GM12875 (cell line): Measurements from ENCODE around the gene KRTAP13-4.

ENCODE experiments used
- H3K4me3 ChIP-seq: one replicate; pipeline ENCODE4 v1.5.1; 2011; ENCODE audit warnings: low read depth, low read length, control low read depth
- CTCF ChIP-seq: IDR thresholded peaks from 2 replicates; pipeline ENCODE4 v1.5.1; 2011; ENCODE audit warnings: low read depth, mild to moderate bottlenecking, control low read depth, inconsistent platforms, low read length, moderate library complexity, borderline replicate concordance; ENCODE audit not compliant: insufficient read depth

The KRTAP13-4 gene

GRCh38 chr21:30430170-30430655, at the start of gene KRTAP13-4:
KRTAP13-4 (plus strand) TSS chr21:30430220; CDS start chr21:30430276, 56 bp downstream.
- H3K4me3 ChIP-seq: no peak within 1 kb of the TSS
- TF ChIP-seq CTCF: no peak

DNA sequence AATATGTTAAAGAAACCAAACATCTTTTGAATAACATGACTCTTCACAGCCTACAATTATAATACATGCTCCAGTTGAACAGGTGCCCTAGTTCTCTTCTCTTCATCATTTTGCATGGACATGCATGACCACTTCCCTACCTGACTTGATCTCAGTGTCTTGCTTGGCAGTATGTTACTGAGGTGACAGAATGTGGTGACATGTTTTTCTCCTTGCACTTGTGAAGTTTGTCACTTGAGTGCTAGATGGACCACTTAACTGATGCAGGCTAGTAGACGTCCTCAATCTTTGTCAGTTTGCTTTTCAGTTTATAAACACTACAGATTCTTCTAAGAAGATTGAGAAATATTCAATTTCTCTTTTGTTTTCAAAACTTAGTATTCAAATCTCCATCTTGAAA, 47.8 kb upstream of the KRTAP13-4 start:
- H3K4me3 ChIP-seq: no peak overlapping the region
- no peak for TF ChIP-seq CTCF

DNA sequence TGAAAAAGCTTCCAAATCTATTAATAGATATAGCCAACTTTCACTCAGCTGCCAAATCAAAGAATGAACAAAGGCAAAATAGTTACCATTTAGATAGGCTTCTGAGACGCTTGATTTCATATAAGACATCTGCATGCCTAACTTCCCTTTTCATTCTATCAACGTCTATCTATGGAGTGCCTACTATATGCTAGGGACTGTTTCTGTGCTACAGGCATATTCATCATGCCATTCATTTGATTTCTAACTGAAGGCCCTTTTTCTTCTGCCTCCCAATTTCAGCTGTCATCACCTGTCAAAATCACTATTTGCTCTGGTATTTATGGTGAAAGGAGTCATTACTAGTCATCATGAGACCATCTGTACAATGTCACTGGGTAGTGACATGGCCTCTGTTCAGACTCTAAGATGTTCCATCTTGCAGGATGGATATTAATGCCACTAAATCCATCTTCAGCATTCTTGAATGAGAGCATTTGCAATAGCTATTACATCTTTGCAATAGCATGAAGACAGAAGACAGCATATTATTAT, 38.5 kb upstream of the KRTAP13-4 start:
- TF ChIP-seq CTCF: no peak
- no peak overlapping the region for H3K4me3 ChIP-seq

DNA sequence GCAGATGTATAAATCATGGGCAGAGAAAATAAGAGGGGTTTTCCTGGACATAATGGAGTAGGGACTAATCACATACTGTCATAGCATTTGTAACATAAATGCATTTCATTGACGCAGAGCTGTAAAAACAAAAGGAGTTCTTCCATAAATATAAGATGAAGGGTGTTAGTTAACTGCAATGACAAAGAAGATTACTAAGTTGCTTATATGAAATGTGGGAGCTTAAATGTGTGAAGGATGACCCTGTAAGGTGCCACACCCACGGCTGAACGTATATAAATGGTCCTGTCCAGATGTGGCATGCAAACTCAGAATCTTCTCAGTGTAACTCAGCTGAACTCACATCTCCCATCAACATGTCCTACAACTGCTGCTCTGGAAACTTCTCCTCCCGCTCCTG, 34.3 kb upstream of the KRTAP13-4 start, which contains the start of gene KRTAP13-1:
Gene KRTAP13-1, plus strand, starts transcription at position 301 of the 400 bp plus-strand sequence. Its CDS starts 56 bp downstream, at position 357.
- no peak within 1 kb of the TSS for H3K4me3 ChIP-seq
- no peak for TF ChIP-seq CTCF

DNA sequence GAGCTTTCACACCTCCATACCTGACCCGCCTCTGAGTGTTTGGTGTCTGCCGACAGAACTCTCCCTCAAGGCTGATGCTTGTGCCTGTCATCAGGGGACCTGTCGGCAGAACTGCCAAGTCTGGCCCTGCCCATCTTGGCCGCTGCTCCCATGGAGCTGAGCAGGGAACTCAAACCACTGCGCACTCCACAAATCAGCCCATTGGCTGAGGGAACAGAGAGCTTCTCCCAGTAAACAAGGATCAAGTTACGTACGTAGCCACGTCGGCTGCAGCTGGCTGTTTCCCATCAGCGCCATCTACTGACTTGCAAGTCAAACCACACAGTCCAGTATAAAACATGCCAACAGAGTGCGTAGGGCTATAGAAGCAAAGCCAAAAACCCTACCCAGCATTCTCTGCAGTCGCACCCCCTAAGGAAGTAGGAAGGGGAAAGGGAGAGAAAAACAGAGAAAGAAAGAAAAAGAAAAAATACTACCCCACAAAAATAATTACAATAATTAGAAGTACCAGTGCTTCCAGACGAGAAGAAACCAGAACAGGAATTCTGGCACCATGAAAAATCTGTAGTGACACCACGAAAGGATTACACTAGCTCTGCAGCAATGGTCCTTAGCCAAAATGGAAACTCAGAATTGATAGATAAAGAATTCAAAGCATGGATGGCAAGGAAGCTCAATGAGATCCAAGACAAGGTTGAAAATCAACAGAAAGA, 21.1 kb upstream of the KRTAP13-4 start:
- H3K4me3 ChIP-seq: no peak overlapping the region
- TF ChIP-seq CTCF: 0 out of 2 replicates have a peak, but pooled peaks have one; percentile 6

DNA sequence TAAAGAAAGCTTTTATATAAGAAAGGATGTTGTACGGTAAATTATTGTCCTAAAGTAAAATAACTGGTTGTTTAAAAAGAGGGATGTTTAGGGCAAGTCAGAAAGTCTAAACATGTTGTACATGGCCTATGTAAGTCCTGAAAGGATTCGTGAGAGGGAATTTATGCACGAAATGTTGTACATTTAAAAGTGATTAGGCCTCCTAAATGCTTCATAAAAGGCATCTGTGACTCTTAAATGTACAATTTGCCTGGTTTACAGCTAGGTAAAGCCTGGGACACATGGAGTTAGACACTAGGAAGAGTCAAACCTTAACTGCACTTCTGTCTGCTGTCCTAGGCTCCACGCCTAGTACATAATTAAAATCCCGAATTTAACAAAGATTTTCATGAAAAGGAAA, 14.0 kb upstream of the KRTAP13-4 start:
- no peak for TF ChIP-seq CTCF
- no peak overlapping the region for H3K4me3 ChIP-seq

DNA sequence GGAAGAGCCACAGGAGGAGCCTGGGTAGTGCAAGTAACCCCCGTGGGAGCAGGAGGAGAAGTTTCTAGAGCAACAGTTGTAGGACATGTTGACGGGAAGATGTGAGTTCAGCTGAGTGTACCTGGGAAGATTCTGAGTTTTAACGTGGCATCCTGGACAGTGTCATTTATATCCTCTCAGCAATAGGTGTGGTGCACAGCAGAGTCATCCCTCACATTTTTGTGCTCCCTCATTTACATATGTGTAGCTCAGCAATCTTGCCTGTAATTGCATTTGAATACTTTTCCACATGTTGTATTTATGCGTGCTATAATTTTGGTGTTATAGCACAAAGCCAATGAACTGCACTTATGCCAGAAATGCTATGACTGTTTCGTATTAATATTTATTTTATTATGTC, 4.2 kb upstream of the KRTAP13-4 start, which contains the start of gene KRTAP13-3:
Gene KRTAP13-3, minus strand, starts transcription at position 101 of the 400 bp plus-strand sequence. Its CDS starts 14 bp downstream, at position 87.
- no peak for TF ChIP-seq CTCF

More for the DNA sequence above, 4.2 kb upstream of the KRTAP13-4 start, which contains the start of gene KRTAP13-3:
- H3K4me3 ChIP-seq: no peak within 1 kb of the TSS
